KOPT-K1 (cell line): ENCODE measurements around the gene DIRAS3.

ENCODE experiments used
- H3K27ac ChIP-seq: fragments of 200-600 bp; sonication (generic); 2 replicates; pipeline ENCODE4 v1.5.1; 2016; ENCODE audit warnings: antibody characterized with exemption, mild to moderate bottlenecking, low read depth, low read length; ENCODE audit not compliant: poor library complexity, severe bottlenecking
- H3K36me3 ChIP-seq: fragments of 200-600 bp; sonication (generic); 2 replicates; pipeline ENCODE4 v1.5.1; 2017; ENCODE audit warnings: antibody characterized with exemption, mild to moderate bottlenecking, low read length, moderate library complexity; ENCODE audit not compliant: insufficient read depth
- H3K9me3 ChIP-seq: fragments of 200-600 bp; sonication (generic); 2 replicates; pipeline ENCODE4 v1.5.1; 2017; ENCODE audit warnings: antibody characterized with exemption, low read length, mild to moderate bottlenecking; ENCODE audit not compliant: insufficient read depth, poor library complexity, severe bottlenecking

The DIRAS3 gene

DNA sequence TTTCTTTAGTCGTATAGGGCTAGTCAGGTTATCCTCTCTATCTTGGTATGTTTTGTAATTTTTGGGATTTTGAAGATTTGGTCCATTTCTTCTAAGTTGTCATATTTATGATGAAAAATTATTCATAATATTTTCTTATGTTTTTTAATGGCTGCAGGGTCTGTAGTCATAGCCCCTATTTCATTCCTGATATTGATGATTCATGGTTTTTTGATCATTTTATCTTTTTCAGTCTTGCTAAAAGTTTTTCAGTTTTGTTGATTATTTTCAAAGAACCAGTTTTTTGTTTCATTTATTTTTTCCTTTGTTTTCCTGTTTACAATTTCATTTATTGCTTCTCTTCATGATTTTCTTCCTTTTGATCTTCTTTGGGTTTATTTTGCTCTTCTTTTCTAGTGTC lies 50.2 kb downstream of the DIRAS3 start:
- Histone ChIP-seq H3K27ac (no peak overlapping the region), H3K36me3 (no peaks in the 10 kb centered on the region), H3K9me3 (no peaks in the 10 kb centered on the region)

DNA sequence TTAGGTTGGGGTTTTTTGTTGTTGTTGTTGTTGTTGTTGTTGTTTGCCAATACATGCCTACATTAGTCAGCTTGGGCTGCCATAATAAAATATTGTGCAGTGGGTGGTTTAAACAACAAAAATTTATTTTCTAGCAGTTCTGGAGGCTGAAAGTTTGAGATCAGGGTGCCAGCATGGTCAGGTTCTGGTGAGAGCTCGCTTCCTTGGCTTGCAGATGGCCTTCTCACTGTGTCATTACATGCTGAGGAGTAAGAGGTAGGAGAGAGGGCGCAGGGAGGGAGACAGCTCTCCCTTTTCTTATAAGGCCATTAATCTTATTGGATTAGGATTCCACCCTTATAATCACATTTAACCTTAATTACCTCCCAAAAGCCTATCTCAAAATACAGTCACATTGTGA lies 52.7 kb downstream of the DIRAS3 start:
- H3K9me3 ChIP-seq = no peaks in the 10 kb centered on the region
- no peaks in the 10 kb centered on the region for H3K36me3 ChIP-seq

More for the DNA sequence above, 52.7 kb downstream of the DIRAS3 start:
- H3K27ac ChIP-seq = no peak overlapping the region
